ENCODE results near the gene GPC6.

DNA sequence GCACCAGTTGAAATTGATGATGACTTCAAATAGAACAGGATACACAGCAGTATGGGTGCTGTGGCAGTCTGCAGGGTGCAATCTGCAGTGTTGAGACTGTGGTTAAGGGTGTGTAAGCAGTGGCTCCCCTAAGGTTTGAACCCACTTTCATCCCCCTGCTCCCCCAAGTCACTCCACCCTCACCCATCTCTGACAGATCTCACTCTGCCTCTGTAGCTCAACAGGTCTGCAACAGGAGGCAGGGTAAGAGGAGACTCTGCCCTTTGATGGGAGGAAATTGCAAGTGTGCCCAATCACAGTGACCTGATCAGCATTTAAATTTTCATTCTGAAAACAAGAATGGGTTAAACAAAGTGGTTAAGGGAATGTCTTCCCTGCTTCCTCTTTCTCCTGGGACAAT, 1160.4 kb downstream of the GPC6 start:
- TF ChIP-seq RAD21 (conservative IDR thresholded peaks at IDR 0.05) (no peak), EP300 (conservative IDR thresholded peaks at IDR 0.05; ENCODE audit: poor library complexity, severe bottlenecking) (no peak), EZH2 (IDR thresholded peaks at IDR 0.05; ENCODE audit: borderline replicate concordance, insufficient read depth, low read length, poor library complexity, severe bottlenecking) (no peak), MXI1 (conservative IDR thresholded peaks at IDR 0.05; ENCODE audit: poor library complexity, severe bottlenecking) (no peak), POLR2AphosphoS5 (IDR thresholded peaks at IDR 0.05) (no peak), SMC3 (conservative IDR thresholded peaks at IDR 0.05; ENCODE audit: poor library complexity) (no peak), TAF1 (IDR thresholded peaks at IDR 0.05; ENCODE audit: low read depth) (no peak)
- TF ChIP-seq, protein P1, sequence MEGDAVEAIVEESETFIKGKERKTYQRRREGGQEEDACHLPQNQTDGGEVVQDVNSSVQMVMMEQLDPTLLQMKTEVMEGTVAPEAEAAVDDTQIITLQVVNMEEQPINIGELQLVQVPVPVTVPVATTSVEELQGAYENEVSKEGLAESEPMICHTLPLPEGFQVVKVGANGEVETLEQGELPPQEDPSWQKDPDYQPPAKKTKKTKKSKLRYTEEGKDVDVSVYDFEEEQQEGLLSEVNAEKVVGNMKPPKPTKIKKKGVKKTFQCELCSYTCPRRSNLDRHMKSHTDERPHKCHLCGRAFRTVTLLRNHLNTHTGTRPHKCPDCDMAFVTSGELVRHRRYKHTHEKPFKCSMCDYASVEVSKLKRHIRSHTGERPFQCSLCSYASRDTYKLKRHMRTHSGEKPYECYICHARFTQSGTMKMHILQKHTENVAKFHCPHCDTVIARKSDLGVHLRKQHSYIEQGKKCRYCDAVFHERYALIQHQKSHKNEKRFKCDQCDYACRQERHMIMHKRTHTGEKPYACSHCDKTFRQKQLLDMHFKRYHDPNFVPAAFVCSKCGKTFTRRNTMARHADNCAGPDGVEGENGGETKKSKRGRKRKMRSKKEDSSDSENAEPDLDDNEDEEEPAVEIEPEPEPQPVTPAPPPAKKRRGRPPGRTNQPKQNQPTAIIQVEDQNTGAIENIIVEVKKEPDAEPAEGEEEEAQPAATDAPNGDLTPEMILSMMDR (IDR thresholded peaks at IDR 0.05; ENCODE audit: poor library complexity, severe bottlenecking) = no peak

All from neural cell (in vitro differentiated cells).